T-helper 17 cell (primary cell): ENCODE measurements around the gene KAT6B. TPM values are rescaled to one million over a fixed set of nuclear protein-coding genes. Genes with fewer than 3 reads are reported as not detected.

ENCODE experiments used
- ATAC-seq: fragments of 150-1000 bp; cut with Tn5 transposase; 2 replicates; pipeline ENCODE4 v1.10.0; 2021; ENCODE audit warnings: mild to moderate bottlenecking, moderate library complexity
- DNase-seq, 3 donors: peaks; one replicate each; pipeline versions ENCODE4 v3.0.0 to v3.0.0-alpha.2; 2020 to 2021
- H3K9me3 ChIP-seq: one replicate; pipeline ENCODE4 v1.7.0; 2013; ENCODE audit warnings: low read length, mild to moderate bottlenecking; ENCODE audit not compliant: control insufficient read depth, poor library complexity, severe bottlenecking
- H3K27ac Mint-ChIP-seq: one replicate; pipeline ENCODE4 v1.8.0; 2022; ENCODE audit warnings: mild to moderate bottlenecking, moderate library complexity, mixed read lengths
- H3K27me3 Mint-ChIP-seq: one replicate; pipeline ENCODE4 v1.8.0; 2022; ENCODE audit warnings: mixed read lengths
- H3K36me3 Mint-ChIP-seq: one replicate; pipeline ENCODE4 v1.8.0; 2022; ENCODE audit warnings: low read depth, mixed read lengths
- H3K4me1 Mint-ChIP-seq: one replicate; pipeline ENCODE4 v1.8.0; 2022; ENCODE audit warnings: mild to moderate bottlenecking, mixed read lengths
- H3K4me3 Mint-ChIP-seq: one replicate; pipeline ENCODE4 v1.8.0; 2022; ENCODE audit warnings: mild to moderate bottlenecking, moderate library complexity, mixed read lengths
- total RNA-seq, 4 donors: library from RNA in 2 of 4; stranded (reverse) in 2 of 4; gene quantifications; one replicate each; pipeline ENCODE4 v1.2.3 and lab custom pipeline; 2022 to 2026

Gene KAT6B
- total RNA-seq, 2 donors from 2014 or later = 81.9 to 84.6 TPM

GRCh38 chr10:75007646-75008045, 181.2 kb downstream of the KAT6B start:
- H3K4me3 Mint-ChIP-seq = peak overlapping the region; percentile 83
- peak overlapping the region; percentile 94 for H3K27ac Mint-ChIP-seq
- no peaks in the 10 kb centered on the region for H3K9me3 ChIP-seq
- DNase-seq = no peak
- ATAC-seq = no peak
- no peaks in the 10 kb centered on the region for H3K27me3 Mint-ChIP-seq
- H3K4me1 Mint-ChIP-seq = peaks cover 18% of the 10 kb centered on the region
- peaks cover 3% of the 10 kb centered on the region for H3K36me3 Mint-ChIP-seq

GRCh38 chr10:75008952-75009351, 182.6 kb downstream of the KAT6B start:
- Mint-ChIP-seq H3K4me1 (peaks cover 31% of the 10 kb centered on the region), H3K27me3 (no peaks in the 10 kb centered on the region), H3K36me3 (peaks cover 3% of the 10 kb centered on the region), H3K4me3 (peak overlapping the region; percentile 50), H3K27ac (peak overlapping the region; percentile 94)
- ATAC-seq (peak; percentile 61), DNase-seq (no peak)
- no peaks in the 10 kb centered on the region for H3K9me3 ChIP-seq

DNA sequence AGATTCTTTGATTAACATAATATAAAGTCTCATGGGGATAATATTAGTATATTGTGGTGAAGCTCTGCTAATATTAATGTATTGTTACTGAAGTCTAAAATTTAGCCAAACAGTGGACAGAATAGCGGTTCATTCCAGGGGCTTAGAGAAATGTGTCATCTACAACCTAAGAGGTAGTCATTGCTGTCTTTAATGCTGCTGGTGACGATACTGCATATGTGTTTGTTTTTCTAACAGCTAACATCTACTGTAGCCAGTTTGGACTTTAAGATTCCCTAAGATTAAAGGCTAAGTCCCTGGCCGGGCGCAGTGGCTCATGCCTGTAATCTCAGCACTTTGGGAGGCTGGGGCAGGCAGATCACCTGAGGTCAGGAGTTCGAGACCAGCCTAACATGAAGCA, 183.0 kb downstream of the KAT6B start:
- DNase-seq = no peak
- peak overlapping the region; percentile 94 for H3K27ac Mint-ChIP-seq
- H3K36me3 Mint-ChIP-seq = peaks cover 3% of the 10 kb centered on the region
- no peaks in the 10 kb centered on the region for H3K9me3 ChIP-seq
- H3K4me1 Mint-ChIP-seq = peaks cover 33% of the 10 kb centered on the region
- no peak for ATAC-seq
- no peaks in the 10 kb centered on the region for H3K27me3 Mint-ChIP-seq
- H3K4me3 Mint-ChIP-seq = no peak overlapping the region

DNA sequence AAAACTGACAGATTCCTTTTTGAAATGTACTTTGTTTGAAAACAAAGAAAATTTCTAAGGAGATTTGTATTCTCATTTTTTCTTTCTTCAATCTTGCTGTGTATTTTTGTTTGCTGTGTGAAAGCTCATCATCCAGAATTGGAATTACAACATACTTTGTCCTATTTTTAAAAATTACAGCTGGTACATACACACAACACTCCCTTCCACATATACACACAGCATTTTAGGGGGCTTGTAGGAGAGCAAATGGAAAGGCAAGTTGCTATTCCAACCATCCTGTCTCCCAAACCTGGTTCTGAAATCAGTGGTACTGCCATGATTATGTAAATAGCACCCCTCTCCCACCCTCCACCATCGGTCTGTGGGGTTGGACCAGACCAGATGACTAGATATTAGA, 184.0 kb downstream of the KAT6B start:
- Mint-ChIP-seq H3K4me3 (no peak overlapping the region), H3K27ac (peak overlapping the region; percentile 94)

GRCh38 chr10:75011221-75011620, 184.8 kb downstream of the KAT6B start:
- Mint-ChIP-seq H3K4me3 (no peak overlapping the region), H3K4me1 (peaks cover 41% of the 10 kb centered on the region), H3K27me3 (no peaks in the 10 kb centered on the region), H3K36me3 (peaks cover 3% of the 10 kb centered on the region), H3K27ac (no peak overlapping the region)
- DNase-seq (no peak), ATAC-seq (no peak)
- no peaks in the 10 kb centered on the region for H3K9me3 ChIP-seq

More for the DNA sequence above, 184.0 kb downstream of the KAT6B start:
- ATAC-seq (no peak), DNase-seq (no peak)
- Mint-ChIP-seq H3K27me3 (no peaks in the 10 kb centered on the region), H3K4me1 (peaks cover 36% of the 10 kb centered on the region), H3K36me3 (peaks cover 3% of the 10 kb centered on the region)
- H3K9me3 ChIP-seq = no peaks in the 10 kb centered on the region

- DNase-seq (no peak), ATAC-seq (no peak)
- H3K4me3 Mint-ChIP-seq = peak overlapping the region; percentile 42
- peaks cover 35% of the 10 kb centered on the region for H3K4me1 Mint-ChIP-seq
- no peaks in the 10 kb centered on the region for H3K36me3 Mint-ChIP-seq
- H3K27me3 Mint-ChIP-seq = no peaks in the 10 kb centered on the region
- peak overlapping the region; percentile 92 for H3K27ac Mint-ChIP-seq
- no peaks in the 10 kb centered on the region for H3K9me3 ChIP-seq
Observed at GRCh38 chr10:75012471-75012870, 186.1 kb downstream of the KAT6B start.

DNA sequence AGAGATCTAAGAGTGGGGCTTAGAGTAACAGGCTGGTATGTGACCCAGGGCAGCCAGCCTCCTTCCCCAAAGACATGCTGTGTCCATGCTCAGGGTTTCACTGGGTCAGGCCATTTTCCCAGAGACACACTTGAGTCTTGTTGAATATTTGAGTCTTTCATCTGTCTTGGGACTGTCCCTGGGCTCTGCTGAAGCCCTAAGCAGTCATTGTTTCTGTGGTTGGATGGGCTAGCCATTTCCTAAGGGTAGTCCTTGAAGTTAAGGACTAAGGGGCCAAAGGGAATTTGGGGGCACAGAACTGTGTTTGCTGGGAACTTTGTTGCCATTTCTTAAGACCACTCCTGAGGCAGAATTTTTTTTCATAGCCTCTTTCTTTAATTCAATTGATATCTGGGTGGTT, 186.6 kb downstream of the KAT6B start:
- ATAC-seq (no peak), DNase-seq (no peak)
- H3K36me3 Mint-ChIP-seq = no peaks in the 10 kb centered on the region
- H3K27me3 Mint-ChIP-seq = no peaks in the 10 kb centered on the region
- H3K27ac Mint-ChIP-seq = peak overlapping the region; percentile 92
- peak overlapping the region; percentile 6 for H3K4me3 Mint-ChIP-seq
- H3K9me3 ChIP-seq = no peaks in the 10 kb centered on the region
- peaks cover 29% of the 10 kb centered on the region for H3K4me1 Mint-ChIP-seq

DNA sequence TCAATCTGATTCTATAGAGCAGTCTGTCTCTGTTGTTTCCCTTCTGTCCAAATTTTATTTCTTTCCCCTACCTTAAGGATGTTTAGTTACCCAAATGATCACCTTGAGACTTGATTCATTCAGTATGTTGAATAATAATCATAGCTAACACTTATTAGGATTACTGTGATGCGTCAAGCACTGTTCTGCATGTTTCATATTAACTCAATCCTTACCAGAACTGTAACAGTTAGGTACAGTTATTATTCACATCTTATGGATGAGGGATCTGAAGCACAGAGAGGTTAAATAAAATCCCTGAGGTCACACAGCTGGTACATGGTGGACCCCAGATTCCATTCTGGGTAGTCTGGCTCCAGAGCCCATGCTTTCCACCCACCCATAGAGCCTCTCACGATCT, 187.1 kb downstream of the KAT6B start:
- Mint-ChIP-seq H3K36me3 (no peaks in the 10 kb centered on the region), H3K27ac (peak overlapping the region; percentile 92), H3K4me3 (peak overlapping the region; percentile 87), H3K4me1 (peaks cover 27% of the 10 kb centered on the region), H3K27me3 (no peaks in the 10 kb centered on the region)
- ATAC-seq = no peak
- no peak for DNase-seq
- H3K9me3 ChIP-seq = no peaks in the 10 kb centered on the region

DNA sequence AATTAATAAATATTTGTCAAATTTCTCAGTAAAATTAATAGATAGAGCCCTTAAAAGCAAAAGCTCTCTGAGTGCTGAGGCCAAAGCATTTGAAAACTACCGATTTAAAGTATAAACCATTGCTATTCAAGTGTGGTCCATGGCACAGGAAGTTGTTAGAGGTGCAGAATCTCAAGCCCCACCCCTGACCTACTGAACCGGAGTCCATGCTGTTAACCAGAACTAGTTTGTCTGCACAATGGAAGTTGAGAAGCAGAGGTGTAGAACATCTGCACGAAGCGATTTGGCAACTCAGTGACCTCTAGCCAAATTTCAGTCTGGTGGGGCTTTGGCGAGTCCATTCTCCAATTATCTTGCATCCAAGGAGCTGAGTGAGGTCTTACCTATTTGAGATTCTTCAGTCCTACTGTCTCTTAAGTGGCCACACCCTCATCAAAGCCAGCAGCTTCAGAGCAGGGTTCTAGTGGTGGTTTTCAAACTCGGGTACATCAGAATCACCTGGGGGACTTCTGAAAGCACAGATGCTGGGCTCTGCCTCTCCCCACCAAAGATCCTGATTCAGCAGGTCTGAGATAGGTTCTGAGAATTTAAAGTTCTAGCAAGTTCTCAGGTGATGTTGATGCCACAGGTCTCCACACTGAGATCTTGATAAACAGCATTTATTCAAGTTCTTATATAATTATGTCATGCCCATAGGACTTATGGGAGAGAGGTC, 188.3 kb downstream of the KAT6B start:
- peaks cover 27% of the 10 kb centered on the region for H3K4me1 Mint-ChIP-seq
- H3K4me3 Mint-ChIP-seq = no peak overlapping the region
- ATAC-seq (peak; percentile 92), DNase-seq (peak in 1 of 3 donors; percentile 15)
- H3K27me3 Mint-ChIP-seq = no peaks in the 10 kb centered on the region
- no peaks in the 10 kb centered on the region for H3K36me3 Mint-ChIP-seq
- peak overlapping the region; percentile 92 for H3K27ac Mint-ChIP-seq
- no peaks in the 10 kb centered on the region for H3K9me3 ChIP-seq

DNA sequence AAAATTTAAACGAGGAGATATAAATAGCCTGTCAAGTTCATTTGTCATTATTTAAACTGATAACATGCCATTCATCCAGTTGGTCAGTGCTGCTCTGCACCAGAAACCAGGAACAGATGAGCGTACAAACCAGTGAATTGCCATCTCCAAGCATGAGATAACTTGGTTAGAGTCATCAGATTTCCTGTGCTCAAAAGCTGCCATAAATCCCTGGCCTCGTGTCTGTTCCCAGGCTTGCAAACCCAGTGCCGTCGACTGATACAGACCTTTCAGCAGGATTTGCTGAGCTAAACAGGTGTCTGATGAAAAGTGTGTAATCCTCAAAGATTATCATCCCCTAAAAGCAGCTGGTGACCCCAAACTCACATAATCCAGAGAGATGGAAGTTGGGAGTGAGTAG, 189.0 kb downstream of the KAT6B start:
- ATAC-seq (no peak), DNase-seq (no peak)
- H3K36me3 Mint-ChIP-seq = no peaks in the 10 kb centered on the region
- H3K4me3 Mint-ChIP-seq = no peak overlapping the region
- peaks cover 27% of the 10 kb centered on the region for H3K4me1 Mint-ChIP-seq
- H3K27me3 Mint-ChIP-seq = no peaks in the 10 kb centered on the region
- H3K27ac Mint-ChIP-seq = peak overlapping the region; percentile 92
- no peaks in the 10 kb centered on the region for H3K9me3 ChIP-seq

DNA sequence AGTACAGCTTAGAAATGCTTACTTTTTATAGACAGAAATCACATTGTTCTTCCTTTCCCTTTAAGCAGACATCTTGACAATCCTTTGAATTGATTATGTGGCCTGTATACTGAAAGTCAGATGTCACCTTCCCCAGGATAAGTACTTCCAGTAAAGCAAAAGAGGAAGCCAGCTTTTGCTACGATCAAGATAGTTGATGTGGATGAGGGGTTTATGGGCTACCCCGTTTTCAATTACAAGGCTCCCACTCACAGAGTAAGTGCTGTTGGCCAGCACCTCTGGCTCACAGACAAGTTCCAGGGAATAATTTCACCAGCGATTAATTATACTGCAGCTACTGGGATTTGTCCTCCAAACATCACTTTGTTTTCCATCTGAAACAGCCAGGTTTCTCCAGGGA, 189.9 kb downstream of the KAT6B start:
- DNase-seq (no peak), ATAC-seq (no peak)
- no peaks in the 10 kb centered on the region for H3K27me3 Mint-ChIP-seq
- H3K9me3 ChIP-seq = no peaks in the 10 kb centered on the region
- peak overlapping the region; percentile 92 for H3K27ac Mint-ChIP-seq
- H3K4me1 Mint-ChIP-seq = peaks cover 27% of the 10 kb centered on the region
- peaks cover 3% of the 10 kb centered on the region for H3K36me3 Mint-ChIP-seq
- H3K4me3 Mint-ChIP-seq = no peak overlapping the region

GRCh38 chr10:75018251-75018650, 191.9 kb downstream of the KAT6B start:
- ATAC-seq (no peak), DNase-seq (no peak)
- H3K27me3 Mint-ChIP-seq = no peaks in the 10 kb centered on the region
- no peak overlapping the region for H3K4me3 Mint-ChIP-seq
- H3K4me1 Mint-ChIP-seq = peaks cover 27% of the 10 kb centered on the region
- peaks cover 12% of the 10 kb centered on the region for H3K36me3 Mint-ChIP-seq
- H3K9me3 ChIP-seq = no peaks in the 10 kb centered on the region
- H3K27ac Mint-ChIP-seq = no peak overlapping the region

GRCh38 chr10:75018686-75019307, 192.4 kb downstream of the KAT6B start:
- Mint-ChIP-seq H3K27me3 (no peaks in the 10 kb centered on the region), H3K4me3 (no peak overlapping the region), H3K4me1 (peaks cover 22% of the 10 kb centered on the region), H3K27ac (peak overlapping the region; percentile 71), H3K36me3 (peaks cover 12% of the 10 kb centered on the region)
- ATAC-seq (no peak), DNase-seq (no peak)
- no peaks in the 10 kb centered on the region for H3K9me3 ChIP-seq

DNA sequence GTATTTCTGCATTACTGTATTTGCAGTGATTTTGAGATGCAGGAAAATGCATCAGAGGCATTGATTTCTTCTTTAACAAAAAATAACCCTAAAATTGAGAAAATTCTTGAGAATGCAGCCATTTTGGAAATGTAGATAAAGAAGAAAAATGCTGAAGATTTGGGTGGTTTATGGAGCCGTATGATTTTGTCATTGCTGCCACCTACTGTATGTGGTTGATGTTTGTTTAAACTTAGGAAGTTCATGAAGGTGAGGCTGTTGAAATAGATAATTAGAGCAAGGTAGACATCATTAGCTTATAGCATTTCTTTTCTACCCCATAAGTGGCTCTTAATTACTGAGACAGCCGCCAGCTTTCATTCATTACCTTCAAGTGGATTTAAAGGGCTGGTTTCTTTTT, 193.0 kb downstream of the KAT6B start:
- H3K27me3 Mint-ChIP-seq = no peaks in the 10 kb centered on the region
- peaks cover 18% of the 10 kb centered on the region for H3K4me1 Mint-ChIP-seq
- ATAC-seq (peak; percentile 53), DNase-seq (no peak)
- H3K27ac Mint-ChIP-seq = peak overlapping the region; percentile 71
- no peak overlapping the region for H3K4me3 Mint-ChIP-seq
- peaks cover 12% of the 10 kb centered on the region for H3K36me3 Mint-ChIP-seq
- H3K9me3 ChIP-seq = no peaks in the 10 kb centered on the region
